ENCODE data around the gene IMPG2.

Gene IMPG2

GRCh38 chr3:101212730-101213129 lies 107.6 kb downstream of the IMPG2 start:
- H3K9me3 Mint-ChIP-seq, result no peaks in the 10 kb centered on the region
- H3K4me3 Mint-ChIP-seq, result no peak overlapping the region
- no peaks in the 10 kb centered on the region for H3K36me3 Mint-ChIP-seq (ENCODE audit: insufficient read depth)
- H3K4me1 Mint-ChIP-seq (ENCODE audit: low read depth in 2 of 2), result no peaks in the 10 kb centered on the region
- DNase-seq, result no peak
- ATAC-seq (replicated peaks), result no peak
- no peak overlapping the region for H3K27ac Mint-ChIP-seq
- peaks cover 7 to 10% of the 10 kb centered on the region in 2 donors for H3K27me3 Mint-ChIP-seq

GRCh38 chr3:101204246-101204645 lies 116.1 kb downstream of the IMPG2 start:
- Mint-ChIP-seq H3K4me1 (ENCODE audit: low read depth in 2 of 2) (no peaks in the 10 kb centered on the region), H3K36me3 (ENCODE audit: insufficient read depth) (no peaks in the 10 kb centered on the region), H3K9me3 (no peaks in the 10 kb centered on the region), H3K4me3 (no peak overlapping the region), H3K27ac (no peak overlapping the region), H3K27me3 (peaks cover 40 to 46% of the 10 kb centered on the region in 2 donors)
- no peak for ATAC-seq (replicated peaks)
- DNase-seq, result no peak

GRCh38 chr3:101203411-101203810 lies 117.0 kb downstream of the IMPG2 start:
- Mint-ChIP-seq H3K9me3 (no peaks in the 10 kb centered on the region), H3K36me3 (ENCODE audit: insufficient read depth) (no peaks in the 10 kb centered on the region), H3K4me1 (ENCODE audit: low read depth in 2 of 2) (no peaks in the 10 kb centered on the region), H3K27ac (no peak overlapping the region), H3K4me3 (no peak overlapping the region), H3K27me3 (peaks cover 35 to 45% of the 10 kb centered on the region in 2 donors)
- DNase-seq, result no peak
- ATAC-seq (replicated peaks), result no peak

GRCh38 chr3:101202640-101203039 lies 117.7 kb downstream of the IMPG2 start:
- no peak for ATAC-seq (replicated peaks)
- Mint-ChIP-seq H3K27me3 (peaks cover 30 to 38% of the 10 kb centered on the region in 2 donors), H3K4me1 (ENCODE audit: low read depth in 2 of 2) (no peaks in the 10 kb centered on the region), H3K4me3 (no peak overlapping the region), H3K36me3 (ENCODE audit: insufficient read depth) (no peaks in the 10 kb centered on the region), H3K9me3 (no peaks in the 10 kb centered on the region), H3K27ac (no peak overlapping the region)
- DNase-seq, result no peak

- DNase-seq (no peak), ATAC-seq (replicated peaks) (no peak)
- Mint-ChIP-seq H3K4me1 (ENCODE audit: low read depth in 2 of 2) (no peaks in the 10 kb centered on the region), H3K27ac (no peak overlapping the region), H3K27me3 (peaks cover 30 to 45% of the 10 kb centered on the region in 2 donors), H3K4me3 (no peak overlapping the region), H3K36me3 (ENCODE audit: insufficient read depth) (no peaks in the 10 kb centered on the region), H3K9me3 (no peaks in the 10 kb centered on the region)
Observed at GRCh38 chr3:101200461-101200860, 119.9 kb downstream of the IMPG2 start.

- Mint-ChIP-seq H3K4me3 (no peak overlapping the region), H3K4me1 (ENCODE audit: low read depth in 2 of 2) (no peaks in the 10 kb centered on the region), H3K9me3 (no peaks in the 10 kb centered on the region), H3K36me3 (ENCODE audit: insufficient read depth) (no peaks in the 10 kb centered on the region), H3K27ac (no peak overlapping the region), H3K27me3 (peaks cover 17 to 25% of the 10 kb centered on the region in 2 donors)
- ATAC-seq (replicated peaks), result no peak
- no peak for DNase-seq
Observed at GRCh38 chr3:101195951-101196713, 124.2 kb downstream of the IMPG2 start.

GRCh38 chr3:101194392-101194791 lies 126.0 kb downstream of the IMPG2 start:
- Mint-ChIP-seq H3K27ac (no peak overlapping the region), H3K27me3 (peaks cover 18 to 22% of the 10 kb centered on the region in 2 donors), H3K4me3 (no peak overlapping the region), H3K4me1 (ENCODE audit: low read depth in 2 of 2) (no peaks in the 10 kb centered on the region), H3K9me3 (no peaks in the 10 kb centered on the region), H3K36me3 (ENCODE audit: insufficient read depth) (no peaks in the 10 kb centered on the region)
- DNase-seq (no peak), ATAC-seq (replicated peaks) (no peak)

- Mint-ChIP-seq H3K27me3 (peaks cover 17 to 27% of the 10 kb centered on the region in 2 donors), H3K4me1 (ENCODE audit: low read depth in 2 of 2) (no peaks in the 10 kb centered on the region), H3K9me3 (no peaks in the 10 kb centered on the region), H3K4me3 (no peak overlapping the region), H3K36me3 (ENCODE audit: insufficient read depth) (no peaks in the 10 kb centered on the region), H3K27ac (no peak overlapping the region)
- DNase-seq, result no peak
- no peak for ATAC-seq (replicated peaks)
Observed at GRCh38 chr3:101193957-101194356, 126.4 kb downstream of the IMPG2 start.

GRCh38 chr3:101189796-101190195 lies 130.6 kb downstream of the IMPG2 start:
- no peaks in the 10 kb centered on the region for H3K36me3 Mint-ChIP-seq (ENCODE audit: insufficient read depth)
- no peak overlapping the region for H3K4me3 Mint-ChIP-seq
- H3K9me3 Mint-ChIP-seq, result no peaks in the 10 kb centered on the region
- H3K4me1 Mint-ChIP-seq (ENCODE audit: low read depth in 2 of 2), result no peaks in the 10 kb centered on the region
- no peak for DNase-seq
- no peak overlapping the region for H3K27ac Mint-ChIP-seq
- ATAC-seq (replicated peaks), result no peak
- H3K27me3 Mint-ChIP-seq, result peaks cover 31 to 32% of the 10 kb centered on the region in 2 donors

GRCh38 chr3:101189176-101189575 lies 131.2 kb downstream of the IMPG2 start:
- peaks cover 31 to 32% of the 10 kb centered on the region in 2 donors for H3K27me3 Mint-ChIP-seq
- H3K4me3 Mint-ChIP-seq, result no peak overlapping the region
- H3K27ac Mint-ChIP-seq, result no peak overlapping the region
- H3K4me1 Mint-ChIP-seq (ENCODE audit: low read depth in 2 of 2), result no peaks in the 10 kb centered on the region
- no peaks in the 10 kb centered on the region for H3K9me3 Mint-ChIP-seq
- H3K36me3 Mint-ChIP-seq (ENCODE audit: insufficient read depth), result no peaks in the 10 kb centered on the region
- no peak for DNase-seq
- no peak for ATAC-seq (replicated peaks)

GRCh38 chr3:101185341-101185740 lies 135.0 kb downstream of the IMPG2 start:
- Mint-ChIP-seq H3K9me3 (no peaks in the 10 kb centered on the region), H3K36me3 (ENCODE audit: insufficient read depth) (no peaks in the 10 kb centered on the region), H3K4me1 (ENCODE audit: low read depth in 2 of 2) (no peaks in the 10 kb centered on the region), H3K27ac (no peak overlapping the region), H3K27me3 (peaks cover 36 to 38% of the 10 kb centered on the region in 2 donors), H3K4me3 (no peak overlapping the region)
- DNase-seq, result no peak
- ATAC-seq (replicated peaks), result no peak

GRCh38 chr3:101184111-101184510 lies 136.3 kb downstream of the IMPG2 start:
- no peak for DNase-seq
- Mint-ChIP-seq H3K4me3 (no peak overlapping the region), H3K9me3 (no peaks in the 10 kb centered on the region), H3K27me3 (peaks cover 32% of the 10 kb centered on the region in 2 donors), H3K4me1 (ENCODE audit: low read depth in 2 of 2) (no peaks in the 10 kb centered on the region), H3K27ac (no peak overlapping the region), H3K36me3 (ENCODE audit: insufficient read depth) (no peaks in the 10 kb centered on the region)
- ATAC-seq (replicated peaks), result no peak

- H3K4me3 Mint-ChIP-seq, result no peak overlapping the region
- peaks cover 22 to 24% of the 10 kb centered on the region in 2 donors for H3K27me3 Mint-ChIP-seq
- no peaks in the 10 kb centered on the region for H3K9me3 Mint-ChIP-seq
- H3K36me3 Mint-ChIP-seq (ENCODE audit: insufficient read depth), result no peaks in the 10 kb centered on the region
- no peaks in the 10 kb centered on the region for H3K4me1 Mint-ChIP-seq (ENCODE audit: low read depth in 2 of 2)
- ATAC-seq (replicated peaks), result no peak
- no peak for DNase-seq
- H3K27ac Mint-ChIP-seq, result no peak overlapping the region
Observed at GRCh38 chr3:101183151-101183550, 137.2 kb downstream of the IMPG2 start.

- no peak for ATAC-seq (replicated peaks)
- H3K27me3 Mint-ChIP-seq, result peaks cover 18 to 19% of the 10 kb centered on the region in 2 donors
- no peaks in the 10 kb centered on the region for H3K36me3 Mint-ChIP-seq (ENCODE audit: insufficient read depth)
- no peaks in the 10 kb centered on the region for H3K9me3 Mint-ChIP-seq
- DNase-seq, result no peak
- H3K27ac Mint-ChIP-seq, result no peak overlapping the region
- H3K4me1 Mint-ChIP-seq (ENCODE audit: low read depth in 2 of 2), result no peaks in the 10 kb centered on the region
- no peak overlapping the region for H3K4me3 Mint-ChIP-seq
Observed at GRCh38 chr3:101182734-101183133, 137.6 kb downstream of the IMPG2 start.
